K562 (cell line): ENCODE results near the gene NRIP2. TPM values are rescaled to one million over a fixed set of nuclear protein-coding genes. Genes with fewer than 3 reads are reported as not detected.
A peak's percentile ranks its signal among the peaks of the same experiment; 100 is the strongest.

Experiments
- ATAC-seq: fragments of 200-7000 bp; cut with Tn5 transposase; 3 replicates; pipeline ENCODE4 v1.9.1; 2020; ENCODE audit warnings: moderate library complexity
- BruUV-seq: library from RNA; stranded (reverse); fragments of 400-500 nt; replicated peaks from 2 replicates; lab custom pipeline; 2021; lab: Mats Ljungman, UMichigan
- CTCF ChIA-PET: fragments of 300-600 bp; formaldehyde crosslinking; extraction: SDS; loops from one replicate; lab custom pipeline; 2021; ENCODE audit warnings: low intra/inter-chr PET ratio; lab: Yijun Ruan, JAX
- POLR2A ChIA-PET: fragments of 300-600, 350-650 bp; sonication (Branson Sonifier 250); formaldehyde crosslinking; extraction: SDS; loops from one replicate; lab custom pipeline; 2021; ENCODE audit warnings: antibody characterized with exemption, inconsistent platforms; lab: Yijun Ruan, JAX
- DNase-seq, 4 experiments: peaks; one replicate each; pipeline versions ENCODE4 v3.0.0 to v3.0.0-alpha.2; 2011 to 2018; ENCODE audit warnings: low spot score in 3 of 4, mixed read lengths in 3 of 4; ENCODE audit errors: extremely low read depth in 1 of 4
- FAIRE-seq: peaks from 2 replicates; lab custom pipeline; 2011; peaks lifted over from hg19 to GRCh38; lab: Jason Lieb, UNC
- H2AFZ ChIP-seq: 2 replicates; pipeline ENCODE4 v1.6.0; 2011; ENCODE audit warnings: low read depth, low read length, control low read depth, inconsistent platforms
- H3K27ac ChIP-seq: fragments of 200-600 bp; 3 replicates; pipeline ENCODE4 v1.8.0; 2011; ENCODE audit warnings: low read depth, mild to moderate bottlenecking, control low read depth, inconsistent platforms, low read length, moderate library complexity, mixed read lengths; ENCODE audit errors: extremely low read depth
- H3K27me3 ChIP-seq, 2 experiments: fragments of 300-600 bp in 1 of 2; 2 replicates in 1 of 2; 3 replicates in 1 of 2; pipeline versions ENCODE4 v1.6.0 to v1.8.0; 2011; ENCODE audit warnings: inconsistent platforms in 2 of 2, low read length in 2 of 2, mild to moderate bottlenecking in 1 of 2, mixed read lengths in 1 of 2, moderate library complexity in 1 of 2; ENCODE audit not compliant: control insufficient read depth in 2 of 2, insufficient read depth in 2 of 2
- H3K36me3 ChIP-seq: fragments of 300-600 bp; 3 replicates; pipeline ENCODE4 v1.8.0; 2011; ENCODE audit warnings: mild to moderate bottlenecking, low read length, inconsistent platforms; ENCODE audit not compliant: control insufficient read depth, insufficient read depth
- H3K4me1 ChIP-seq, 2 experiments: fragments of 200-600 bp in 1 of 2; replicated peaks in 1 of 2; 2 replicates in 1 of 2; 3 replicates in 1 of 2; pipeline versions ENCODE4 v1.5.1 to v1.8.0; 2011; ENCODE audit warnings: inconsistent platforms in 2 of 2, low read length in 2 of 2, mild to moderate bottlenecking in 1 of 2, mixed read lengths in 1 of 2, moderate library complexity in 1 of 2; ENCODE audit not compliant: control insufficient read depth in 2 of 2, insufficient read depth in 2 of 2
- H3K4me2 ChIP-seq: 2 replicates; pipeline ENCODE4 v1.6.1; 2011; ENCODE audit warnings: low read length, control low read depth, inconsistent platforms, mixed read lengths; ENCODE audit not compliant: insufficient read depth
- H3K4me3 ChIP-seq: fragments of 200-600 bp; sonication (generic), shearing (Covaris generic); 2 replicates; pipeline ENCODE4 v1.5.1; 2016; ENCODE audit warnings: control low read depth, inconsistent platforms
- H3K79me2 ChIP-seq: fragments of 200-600 bp; 3 replicates; pipeline ENCODE4 v1.8.0; 2011; ENCODE audit warnings: low read length, inconsistent platforms; ENCODE audit not compliant: control insufficient read depth, insufficient read depth
- H3K9ac ChIP-seq, 2 experiments: 2 replicates each; pipeline versions ENCODE4 v1.6.0 to v1.6.1; 2011; ENCODE audit warnings: low read depth in 2 of 2, low read length in 2 of 2, control low read depth in 1 of 2, inconsistent platforms in 1 of 2, mild to moderate bottlenecking in 1 of 2, mixed read lengths in 1 of 2; ENCODE audit not compliant: insufficient read depth in 1 of 2
- H3K9me1 ChIP-seq: one replicate; pipeline ENCODE4 v1.6.0; 2011; ENCODE audit warnings: inconsistent platforms, mild to moderate bottlenecking, low read length, moderate library complexity; ENCODE audit not compliant: control insufficient read depth, insufficient read depth
- H3K9me3 ChIP-seq: replicated peaks from 2 replicates; pipeline ENCODE4 v1.5.1; 2011; ENCODE audit warnings: low read depth, low read length, inconsistent platforms; ENCODE audit not compliant: control insufficient read depth, insufficient read depth
- H4K20me1 ChIP-seq: replicated peaks from 2 replicates; pipeline ENCODE4 v1.6.1; 2011; ENCODE audit warnings: low read length, inconsistent platforms, mixed read lengths; ENCODE audit not compliant: control insufficient read depth, insufficient read depth
- CC2D1A ChIP-seq: fragments of 450-650 bp; IDR thresholded peaks from 2 replicates; pipeline ENCODE4 v1.6.1; 2017; ENCODE audit warnings: mild to moderate bottlenecking
- NFIC ChIP-seq: fragments of 450-650 bp; IDR thresholded peaks from 2 replicates; pipeline ENCODE4 v1.6.1; 2017; ENCODE audit warnings: mild to moderate bottlenecking, inconsistent platforms
- WGBS: fragments of 100-300 bp; shearing (Covaris generic); methylation state at CpG from one replicate; pipeline ENCODE4 v1.1.6; 2016; ENCODE audit warnings: low coverage, mixed read lengths; ENCODE audit not compliant: insufficient coverage; ENCODE audit errors: missing lambda C conversion rate; 5-methylcytosine and 5-hydroxymethylcytosine counted together
- in situ Hi-C: fragments of 300-500 bp; cut with MboI; formaldehyde crosslinking; loops from 4 replicates; pipeline ENCODE4 v1.15.0; 2018; ENCODE audit warnings: inconsistent platforms, mixed read lengths
- intact Hi-C: fragments of 100-400 bp; cut with micrococcal nuclease; formaldehyde crosslinking; loops from 2 replicates; pipeline ENCODE4 v1.14.2; 2022
- polyA plus RNA-seq, 8 experiments: library from polyadenylated mRNA; depleted of rRNA in 4 of 8; stranded (reverse) in 5 of 8; unstranded in 3 of 8; fragments of >200 nt; fragmentation: Nextera tagmentation in 2 of 8; fragmentation: Illumina TruSeq in 1 of 8; extraction: Ambion mirVana in 2 of 8; extraction: Trizol in 1 of 8; gene quantifications; 2 replicates each; pipeline versions ENCODE4 v1.2.1 to v1.2.3, GENCODE V29; 2011 to 2014; ENCODE audit warnings: inconsistent platforms in 1 of 8, missing spikeins in 1 of 8
- total RNA-seq, 7 experiments: library from RNA; depleted of rRNA in 6 of 7; stranded (reverse); fragments of >200 nt in 6 of 7; fragmentation: Illumina TruSeq in 2 of 7; extraction: Trizol in 2 of 7; gene quantifications; 2 replicates each; pipeline versions ENCODE4 v1.2.1 to v1.2.3, GENCODE V29; 2011 to 2021; ENCODE audit warnings: low replicate concordance in 1 of 7
- TF ChIP-seq, protein P1 (sequence below): fragments of 450-650 bp; formaldehyde crosslinking; IDR thresholded peaks from 2 replicates; pipeline ENCODE4 v1.4.0; 2020; ENCODE audit warnings: mild to moderate bottlenecking, moderate library complexity

Gene NRIP2
- total and polyA plus RNA-seq, 9 of the 15 experiments (the other 6 are each of a cell fraction or from before 2014, with no cell fraction given), result 0.07 to 0.10 TPM; not detected in 7

- in situ Hi-C loops, result no loop called here
- Histone ChIP-seq H3K9me3 (no peaks in the 10 kb centered on the region), H3K9ac (no peak overlapping the region), H2AFZ (no peak overlapping the region), H3K9me1 (no peaks in the 10 kb centered on the region), H3K27ac (no peak overlapping the region), H4K20me1 (no peaks in the 10 kb centered on the region), H3K36me3 (peaks cover 68% of the 10 kb centered on the region; the same call in 2 of the 3 replicates), H3K27me3 (no peaks in the 10 kb centered on the region), H3K4me1 (no peaks in the 10 kb centered on the region; a peak in 1 of 5 replicates), H3K4me2 (no peak overlapping the region), H3K79me2 (no peaks in the 10 kb centered on the region), H3K4me3 (no peak overlapping the region)
- 71% methylated on average over 4 of the region's 5 CpGs for WGBS
- BruUV-seq, result no TSS peak
- ATAC-seq (no peak; the same call in 2 of the 3 replicates), DNase-seq (no peak), FAIRE-seq (no peak)
- intact Hi-C loops, result no loop called here
- ChIA-PET CTCF (no interaction called here), POLR2A (interaction anchor here (0.7 to 0.8 kb wide), 3 partner anchors 8 to 146 kb away, joined by 3 to 4 read pairs (median 3); no protein-coding TSS in a partner anchor)
- TF ChIP-seq NFIC (peak; percentile 68), CC2D1A (no peak)
These were observed 30.3 kb downstream of the NRIP2 start for GRCh38 chr12:2804393-2805142.

GRCh38 chr12:2803635-2804392 is 31.0 kb downstream of the NRIP2 start:
- Histone ChIP-seq H3K9me1 (no peaks in the 10 kb centered on the region), H3K9ac (no peak overlapping the region), H3K4me3 (no peak overlapping the region), H3K9me3 (no peaks in the 10 kb centered on the region), H3K79me2 (0 out of 3 replicates have a peak, but pooled peaks cover under 1% of the 10 kb centered on the region), H3K36me3 (peaks cover 76% of the 10 kb centered on the region; the same call in 2 of the 3 replicates), H3K27ac (no peak overlapping the region), H3K27me3 (no peaks in the 10 kb centered on the region), H3K4me2 (no peak overlapping the region)
- POLR2A ChIA-PET, result interaction anchor here (0.8 kb wide), 2 partner anchors 8 to 145 kb away, joined by 3 read pairs; no protein-coding TSS in a partner anchor
- DNase-seq, result no peak
- in situ Hi-C loops, result no loop called here
- intact Hi-C loops, result no loop called here
- FAIRE-seq, result no peak
- ATAC-seq, result no peak
- TF ChIP-seq, protein P1, sequence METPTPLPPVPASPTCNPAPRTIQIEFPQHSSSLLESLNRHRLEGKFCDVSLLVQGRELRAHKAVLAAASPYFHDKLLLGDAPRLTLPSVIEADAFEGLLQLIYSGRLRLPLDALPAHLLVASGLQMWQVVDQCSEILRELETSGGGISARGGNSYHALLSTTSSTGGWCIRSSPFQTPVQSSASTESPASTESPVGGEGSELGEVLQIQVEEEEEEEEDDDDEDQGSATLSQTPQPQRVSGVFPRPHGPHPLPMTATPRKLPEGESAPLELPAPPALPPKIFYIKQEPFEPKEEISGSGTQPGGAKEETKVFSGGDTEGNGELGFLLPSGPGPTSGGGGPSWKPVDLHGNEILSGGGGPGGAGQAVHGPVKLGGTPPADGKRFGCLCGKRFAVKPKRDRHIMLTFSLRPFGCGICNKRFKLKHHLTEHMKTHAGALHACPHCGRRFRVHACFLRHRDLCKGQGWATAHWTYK (CRISPR knock-in tag), result no peak
- TF ChIP-seq, all 486 proteins: peak for 0
- H4K20me1 ChIP-seq, result no peaks in the 10 kb centered on the region
- BruUV-seq, result no TSS peak
- no peak overlapping the region for H2AFZ ChIP-seq
- CTCF ChIA-PET, result no interaction called here
- no peaks in the 10 kb centered on the region; a peak in 1 of 5 replicates for H3K4me1 ChIP-seq
- WGBS, result 70% methylated on average over 4 of the region's 7 CpGs
